Type B pancreatic cell (in vitro differentiated cells): ENCODE results near the gene ADGRL2. TPM values are rescaled to one million over a fixed set of nuclear protein-coding genes. Genes with fewer than 3 reads are reported as not detected.
"Not testable (repeated sequence)": the region's sequence is repeated elsewhere in the genome, so short reads cannot be mapped to it uniquely, and the experiment has no call there.

Experiments used
- DNase-seq: peaks from one replicate; pipeline ENCODE4 v3.0.0; 2021; ENCODE audit warnings: mixed read lengths; ENCODE audit not compliant: unreplicated experiment; ENCODE audit errors: extremely low spot score
- H3K27ac Mint-ChIP-seq: 2 replicates; pipeline ENCODE4 v1.8.0; 2021; ENCODE audit warnings: mild to moderate bottlenecking, mixed read lengths
- H3K27me3 Mint-ChIP-seq: 2 replicates; pipeline ENCODE4 v1.8.0; 2021; ENCODE audit warnings: mixed read lengths
- H3K36me3 Mint-ChIP-seq: 2 replicates; pipeline ENCODE4 v1.8.0; 2021; ENCODE audit warnings: mixed read lengths
- H3K4me1 Mint-ChIP-seq: one replicate; pipeline ENCODE4 v1.8.0; 2021; ENCODE audit warnings: mixed read lengths; ENCODE audit not compliant: unreplicated experiment
- H3K4me3 Mint-ChIP-seq: 2 replicates; pipeline ENCODE4 v1.8.0; 2021; ENCODE audit warnings: mild to moderate bottlenecking, mixed read lengths
- H3K9me3 Mint-ChIP-seq: 2 replicates; pipeline ENCODE4 v1.8.0; 2021; ENCODE audit warnings: mixed read lengths
- total RNA-seq: library from RNA; stranded (reverse); gene quantifications from 2 replicates; pipeline ENCODE4 v1.2.1, GENCODE V29; 2021; ENCODE audit warnings: low replicate concordance
- TF ChIP-seq, protein P1 (sequence below): fragments of 200-600 bp; sonication (generic); conservative IDR thresholded peaks from 2 replicates; pipeline ENCODE4 v1.5.0; 2021; ENCODE audit warnings: antibody characterized with exemption, mild to moderate bottlenecking

ADGRL2 gene
- total RNA-seq, 1 donor from 2014 or later: 103 TPM

DNA sequence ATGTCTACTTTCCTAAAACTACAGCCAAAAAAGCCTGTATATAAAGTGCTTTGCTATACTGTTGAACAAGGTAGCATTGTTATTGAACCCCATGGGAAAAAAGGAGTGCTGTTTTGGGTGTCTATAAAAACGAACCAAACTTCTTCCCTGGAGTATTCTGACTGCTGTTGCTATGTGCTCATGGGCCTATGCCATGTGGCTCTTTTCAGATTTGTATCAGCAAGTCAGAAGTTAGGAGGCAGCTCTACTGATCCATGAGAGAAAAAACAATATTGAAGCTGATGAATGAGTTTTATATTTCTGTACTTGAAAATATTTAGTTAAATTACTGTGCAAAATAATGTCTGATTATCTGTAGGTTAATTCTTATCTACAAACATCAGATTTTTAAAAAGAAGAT is 66.5 kb downstream of the ADGRL2 start:
- H3K4me3 Mint-ChIP-seq: no peak overlapping the region
- H3K27ac Mint-ChIP-seq: no peak overlapping the region
- H3K9me3 Mint-ChIP-seq: peaks cover 3% of the 10 kb centered on the region
- no peaks in the 10 kb centered on the region for H3K27me3 Mint-ChIP-seq
- H3K36me3 Mint-ChIP-seq: peaks cover 23% of the 10 kb centered on the region
- DNase-seq: no peak
- H3K4me1 Mint-ChIP-seq: peaks cover 8% of the 10 kb centered on the region
- TF ChIP-seq, protein P1, sequence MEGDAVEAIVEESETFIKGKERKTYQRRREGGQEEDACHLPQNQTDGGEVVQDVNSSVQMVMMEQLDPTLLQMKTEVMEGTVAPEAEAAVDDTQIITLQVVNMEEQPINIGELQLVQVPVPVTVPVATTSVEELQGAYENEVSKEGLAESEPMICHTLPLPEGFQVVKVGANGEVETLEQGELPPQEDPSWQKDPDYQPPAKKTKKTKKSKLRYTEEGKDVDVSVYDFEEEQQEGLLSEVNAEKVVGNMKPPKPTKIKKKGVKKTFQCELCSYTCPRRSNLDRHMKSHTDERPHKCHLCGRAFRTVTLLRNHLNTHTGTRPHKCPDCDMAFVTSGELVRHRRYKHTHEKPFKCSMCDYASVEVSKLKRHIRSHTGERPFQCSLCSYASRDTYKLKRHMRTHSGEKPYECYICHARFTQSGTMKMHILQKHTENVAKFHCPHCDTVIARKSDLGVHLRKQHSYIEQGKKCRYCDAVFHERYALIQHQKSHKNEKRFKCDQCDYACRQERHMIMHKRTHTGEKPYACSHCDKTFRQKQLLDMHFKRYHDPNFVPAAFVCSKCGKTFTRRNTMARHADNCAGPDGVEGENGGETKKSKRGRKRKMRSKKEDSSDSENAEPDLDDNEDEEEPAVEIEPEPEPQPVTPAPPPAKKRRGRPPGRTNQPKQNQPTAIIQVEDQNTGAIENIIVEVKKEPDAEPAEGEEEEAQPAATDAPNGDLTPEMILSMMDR: no peak

DNA sequence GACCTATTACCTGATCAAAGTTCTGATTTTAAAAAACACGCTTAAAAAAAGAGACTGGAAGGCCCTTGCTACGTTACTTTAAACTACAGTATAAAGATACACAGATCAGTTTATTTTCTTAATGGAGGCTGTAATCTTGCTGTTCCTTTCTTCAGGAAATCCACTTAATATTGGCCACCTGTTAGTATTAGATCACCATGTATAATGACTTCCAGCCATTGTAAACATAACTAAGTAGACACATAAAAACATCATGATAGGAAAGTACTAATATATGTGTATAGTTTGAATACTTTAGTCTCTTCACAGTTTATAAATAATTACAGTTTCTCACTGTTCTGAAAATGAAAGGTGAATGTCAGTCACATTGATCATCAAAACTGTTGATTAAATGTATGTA is 68.6 kb downstream of the ADGRL2 start:
- Mint-ChIP-seq H3K27me3 (no peaks in the 10 kb centered on the region), H3K9me3 (peaks cover 3% of the 10 kb centered on the region), H3K4me1 (peaks cover 21% of the 10 kb centered on the region), H3K27ac (no peak overlapping the region), H3K36me3 (peaks cover 19% of the 10 kb centered on the region), H3K4me3 (no peak overlapping the region)
- TF ChIP-seq, protein P1: no peak
- DNase-seq: no peak

GRCh38 chr1:81871091-81871490 is 70.4 kb downstream of the ADGRL2 start:
- not testable (repeated sequence) for H3K4me3 Mint-ChIP-seq, H3K9me3 Mint-ChIP-seq, DNase-seq, H3K27ac Mint-ChIP-seq, H3K27me3 Mint-ChIP-seq
- Mint-ChIP-seq H3K4me1 (peaks cover 29% of the 10 kb centered on the region), H3K36me3 (peaks cover 19% of the 10 kb centered on the region)

DNA sequence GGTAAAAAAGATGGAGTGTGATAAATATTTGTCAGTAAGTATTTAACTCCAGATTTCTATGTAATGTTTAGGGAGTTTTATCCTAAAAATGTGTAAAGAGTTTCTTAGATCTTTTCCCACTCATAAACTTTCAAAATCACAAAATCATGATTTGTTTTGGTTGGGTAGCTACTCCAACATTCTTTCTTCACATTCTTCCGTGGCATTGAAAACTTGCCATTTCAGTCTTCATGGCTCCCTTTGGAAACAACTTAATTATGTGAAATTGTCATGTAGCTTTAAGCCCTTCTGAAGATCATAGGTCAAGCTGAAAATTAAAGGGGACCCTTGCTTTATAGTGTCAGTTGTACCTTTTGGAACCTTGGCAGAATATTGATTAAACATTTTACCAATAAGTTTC is 73.2 kb downstream of the ADGRL2 start:
- no peak for DNase-seq
- TF ChIP-seq, protein P1: no peak
- peaks cover 12% of the 10 kb centered on the region for H3K36me3 Mint-ChIP-seq
- peaks cover 3% of the 10 kb centered on the region for H3K9me3 Mint-ChIP-seq
- peaks cover 51% of the 10 kb centered on the region for H3K4me1 Mint-ChIP-seq
- no peak overlapping the region for H3K4me3 Mint-ChIP-seq
- no peaks in the 10 kb centered on the region for H3K27me3 Mint-ChIP-seq
- H3K27ac Mint-ChIP-seq: peak overlapping the region; percentile 22

DNA sequence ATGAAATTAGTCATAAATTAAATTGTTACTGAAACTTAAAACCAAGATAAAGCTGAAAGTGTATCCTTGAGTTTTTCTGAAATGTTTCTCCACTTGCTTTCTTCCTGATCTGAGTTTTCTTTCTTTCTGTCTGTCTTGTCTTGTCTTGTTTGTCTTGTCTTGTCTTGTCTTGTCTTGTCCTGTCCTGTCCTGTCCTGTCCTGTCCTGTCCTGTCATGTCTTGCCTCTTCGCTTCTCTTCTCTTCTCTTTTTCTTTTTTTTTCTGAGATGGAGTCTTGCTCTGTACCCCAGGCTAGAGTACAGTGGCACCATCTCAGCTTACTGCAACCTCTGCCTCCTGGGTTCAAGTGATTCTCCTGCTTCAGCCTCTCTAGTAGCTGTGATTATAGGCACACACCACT is 73.7 kb downstream of the ADGRL2 start:
- Mint-ChIP-seq H3K4me1 (peaks cover 56% of the 10 kb centered on the region), H3K27me3 (no peaks in the 10 kb centered on the region), H3K36me3 (peaks cover 12% of the 10 kb centered on the region), H3K27ac (no peak overlapping the region), H3K9me3 (peaks cover 3% of the 10 kb centered on the region), H3K4me3 (peak overlapping the region; percentile 52)
- DNase-seq: no peak
- TF ChIP-seq, protein P1: no peak

DNA sequence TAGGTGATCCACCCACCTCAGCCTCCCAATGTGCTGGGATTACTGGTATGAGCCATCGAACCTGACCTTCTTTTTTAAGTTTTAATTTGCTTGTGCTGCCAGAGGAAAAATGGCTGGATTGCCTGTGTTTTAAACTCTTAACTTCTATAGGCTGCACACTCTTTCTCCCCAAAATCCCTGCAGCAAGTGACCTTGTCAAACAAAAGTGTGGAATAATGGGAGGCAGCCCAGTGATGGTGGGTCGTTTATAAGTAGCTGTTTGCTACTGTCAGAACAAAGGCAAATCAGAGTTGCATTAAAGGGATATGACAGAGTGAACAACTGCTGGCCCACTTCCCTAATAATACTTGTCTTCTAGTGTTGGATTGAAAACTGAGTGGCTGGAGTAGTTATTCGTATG is 74.2 kb downstream of the ADGRL2 start:
- TF ChIP-seq, protein P1: no peak
- H3K4me3 Mint-ChIP-seq: no peak overlapping the region
- H3K4me1 Mint-ChIP-seq: peaks cover 56% of the 10 kb centered on the region
- H3K27me3 Mint-ChIP-seq: no peaks in the 10 kb centered on the region
- H3K36me3 Mint-ChIP-seq: peaks cover 12% of the 10 kb centered on the region
- no peak for DNase-seq
- no peak overlapping the region for H3K27ac Mint-ChIP-seq
- H3K9me3 Mint-ChIP-seq: peaks cover 3% of the 10 kb centered on the region
